ENCODE data around the gene GARIN6.
A peak's percentile ranks its signal among the peaks of the same experiment; 100 is the strongest.
"Not testable (repeated sequence)": the region's sequence is repeated elsewhere in the genome, so short reads cannot be mapped to it uniquely, and the experiment has no call there.

GARIN6 gene

DNA sequence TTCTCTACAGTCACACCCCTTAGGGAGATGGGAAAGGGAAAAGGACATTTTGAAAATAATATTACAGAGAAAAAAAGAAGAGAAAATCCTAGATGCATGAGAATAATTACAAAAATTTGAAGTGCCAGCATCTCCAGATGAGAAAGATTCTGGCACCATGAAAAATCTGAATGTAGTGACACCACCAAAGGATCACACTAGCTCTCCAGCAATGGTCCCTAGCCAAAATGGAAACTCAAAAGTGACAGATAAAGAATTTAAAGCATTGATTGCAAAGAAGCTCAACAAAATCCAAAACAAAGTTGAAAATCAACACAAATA, 27.4 kb upstream of the GARIN6 start:
- H3K27ac ChIP-seq (ENCODE audit: low read length, poor library complexity, severe bottlenecking): no peak overlapping the region
- no peak overlapping the region for H2AK5ac ChIP-seq (ENCODE audit: low read length, severe bottlenecking)
- H3K14ac ChIP-seq (ENCODE audit: low read length in 2 of 2): no peak overlapping the region
- peaks cover 13% of the 10 kb centered on the region for H3K9me3 ChIP-seq (ENCODE audit: control insufficient read depth, low read length)
- H2BK120ac ChIP-seq (ENCODE audit: low read depth, low read length): no peak overlapping the region
- no peaks in the 10 kb centered on the region for H3K36me3 ChIP-seq (ENCODE audit: control insufficient read depth in 1 of 2, insufficient read depth in 2 of 2, low read depth in 1 of 2, low read length in 2 of 2)
- no peak overlapping the region for H2AFZ ChIP-seq (ENCODE audit: low read depth, low read length)
- no peak overlapping the region for H2BK12ac ChIP-seq (ENCODE audit: low read length in 2 of 2)
- no peaks in the 10 kb centered on the region for H3K4me1 ChIP-seq (ENCODE audit: control insufficient read depth, insufficient read depth, low read depth, low read length)
- H4K91ac ChIP-seq (ENCODE audit: low read length): no peak overlapping the region
- no peaks in the 10 kb centered on the region for H3K79me1 ChIP-seq (replicated peaks; ENCODE audit: low read length, poor library complexity, severe bottlenecking)
- H2BK5ac ChIP-seq (ENCODE audit: low read depth, low read length, poor library complexity, severe bottlenecking): no peak overlapping the region
- H3K23ac ChIP-seq (ENCODE audit: low read length in 2 of 2): no peak overlapping the region
- H3K4me3 ChIP-seq (ENCODE audit: insufficient read depth in 1 of 2, low read depth in 1 of 2, low read length in 2 of 2): no peak overlapping the region
- no peak overlapping the region for H3K4ac ChIP-seq (ENCODE audit: low read depth in 1 of 2, low read length in 2 of 2)
- no peak overlapping the region for H3K9ac ChIP-seq (ENCODE audit: low read length)
- H3K4me2 ChIP-seq (ENCODE audit: low read length, poor library complexity, severe bottlenecking): no peak overlapping the region
- DNase-seq: no peak
- H4K8ac ChIP-seq (ENCODE audit: low read length): no peak overlapping the region
- H3K18ac ChIP-seq (ENCODE audit: low read depth in 1 of 2, low read length in 2 of 2): no peak overlapping the region
- H2BK15ac ChIP-seq (ENCODE audit: low read depth, poor library complexity, severe bottlenecking): no peak overlapping the region
- H3K27me3 ChIP-seq (ENCODE audit: control insufficient read depth in 1 of 2, insufficient read depth in 1 of 2, low read length in 2 of 2): no peaks in the 10 kb centered on the region

DNA sequence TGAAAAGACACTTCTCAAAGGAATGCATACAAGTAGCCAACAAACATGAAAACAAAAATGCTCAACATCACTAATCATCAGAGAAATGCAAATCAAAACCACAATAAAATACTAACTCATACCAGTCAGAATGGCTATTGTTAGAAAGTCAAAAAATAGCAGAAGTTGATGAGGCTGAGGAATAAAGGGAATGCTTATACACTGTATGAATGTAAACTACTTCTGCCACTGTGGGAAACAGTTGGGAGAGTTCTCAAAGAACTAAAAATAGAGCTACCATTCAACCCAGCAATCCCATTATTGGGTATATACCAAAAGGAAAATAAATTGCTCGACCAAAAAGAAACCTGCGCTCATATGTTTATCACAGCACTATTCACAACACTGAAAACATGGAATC, 23.0 kb upstream of the GARIN6 start:
- not testable (repeated sequence) for H2BK15ac ChIP-seq (ENCODE audit: low read depth, poor library complexity, severe bottlenecking); H3K18ac ChIP-seq (ENCODE audit: low read depth in 1 of 2, low read length in 2 of 2); H3K79me1 ChIP-seq (replicated peaks; ENCODE audit: low read length, poor library complexity, severe bottlenecking); H3K4ac ChIP-seq (ENCODE audit: low read depth in 1 of 2, low read length in 2 of 2); H3K4me2 ChIP-seq (ENCODE audit: low read length, poor library complexity, severe bottlenecking); H2BK5ac ChIP-seq (ENCODE audit: low read depth, low read length, poor library complexity, severe bottlenecking); H3K27ac ChIP-seq (ENCODE audit: low read length, poor library complexity, severe bottlenecking); H4K91ac ChIP-seq (ENCODE audit: low read length); H3K9ac ChIP-seq (ENCODE audit: low read length); H3K36me3 ChIP-seq (ENCODE audit: control insufficient read depth in 1 of 2, insufficient read depth in 2 of 2, low read depth in 1 of 2, low read length in 2 of 2); H2AFZ ChIP-seq (ENCODE audit: low read depth, low read length); H2BK120ac ChIP-seq (ENCODE audit: low read depth, low read length); DNase-seq; H3K14ac ChIP-seq (ENCODE audit: low read length in 2 of 2); H3K23ac ChIP-seq (ENCODE audit: low read length in 2 of 2); H2BK12ac ChIP-seq (ENCODE audit: low read length in 2 of 2); H4K8ac ChIP-seq (ENCODE audit: low read length); H3K4me3 ChIP-seq (ENCODE audit: insufficient read depth in 1 of 2, low read depth in 1 of 2, low read length in 2 of 2); H3K27me3 ChIP-seq (ENCODE audit: control insufficient read depth in 1 of 2, insufficient read depth in 1 of 2, low read length in 2 of 2); H3K9me3 ChIP-seq (ENCODE audit: control insufficient read depth, low read length); H3K4me1 ChIP-seq (ENCODE audit: control insufficient read depth, insufficient read depth, low read depth, low read length); H2AK5ac ChIP-seq (ENCODE audit: low read length, severe bottlenecking)
- no CpG with 5 or more reads among the region's 2 CpGs for WGBS

DNA sequence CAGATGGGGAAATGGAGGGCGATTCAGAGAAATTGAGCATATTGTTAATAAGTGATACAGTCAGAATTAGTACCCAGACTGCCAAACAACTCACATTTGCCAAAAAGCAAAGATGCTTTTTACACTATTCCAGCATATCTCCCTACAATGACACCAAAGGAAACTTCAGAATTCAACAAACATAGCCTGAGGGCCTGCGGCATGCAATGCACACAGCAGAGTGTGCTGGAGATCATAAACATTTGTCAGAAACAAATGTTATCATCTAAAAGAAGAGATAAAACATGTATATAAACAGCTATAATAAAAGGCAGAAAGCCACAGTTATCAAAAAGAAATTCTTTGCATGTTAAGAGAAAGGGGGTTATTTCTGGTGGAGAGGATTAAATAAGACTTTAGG, 20.1 kb upstream of the GARIN6 start:
- Histone ChIP-seq H2BK5ac (ENCODE audit: low read depth, low read length, poor library complexity, severe bottlenecking) (no peak overlapping the region), H2BK12ac (ENCODE audit: low read length in 2 of 2) (no peak overlapping the region), H2BK120ac (ENCODE audit: low read depth, low read length) (no peak overlapping the region), H4K91ac (ENCODE audit: low read length) (no peak overlapping the region), H2AFZ (ENCODE audit: low read depth, low read length) (no peak overlapping the region), H4K8ac (ENCODE audit: low read length) (no peak overlapping the region), H3K27ac (ENCODE audit: low read length, poor library complexity, severe bottlenecking) (no peak overlapping the region), H2AK5ac (ENCODE audit: low read length, severe bottlenecking) (no peak overlapping the region), H3K23ac (ENCODE audit: low read length in 2 of 2) (no peak overlapping the region), H3K14ac (ENCODE audit: low read length in 2 of 2) (no peak overlapping the region), H3K79me1 (replicated peaks; ENCODE audit: low read length, poor library complexity, severe bottlenecking) (no peaks in the 10 kb centered on the region), H3K4me2 (ENCODE audit: low read length, poor library complexity, severe bottlenecking) (no peak overlapping the region), H3K9me3 (ENCODE audit: control insufficient read depth, low read length) (peaks cover 3% of the 10 kb centered on the region), H3K27me3 (ENCODE audit: control insufficient read depth in 1 of 2, insufficient read depth in 1 of 2, low read length in 2 of 2) (no peaks in the 10 kb centered on the region), H3K36me3 (ENCODE audit: control insufficient read depth in 1 of 2, insufficient read depth in 2 of 2, low read depth in 1 of 2, low read length in 2 of 2) (no peaks in the 10 kb centered on the region), H3K9ac (ENCODE audit: low read length) (no peak overlapping the region), H2BK15ac (ENCODE audit: low read depth, poor library complexity, severe bottlenecking) (no peak overlapping the region), H3K4ac (ENCODE audit: low read depth in 1 of 2, low read length in 2 of 2) (no peak overlapping the region), H3K4me3 (ENCODE audit: insufficient read depth in 1 of 2, low read depth in 1 of 2, low read length in 2 of 2) (no peak overlapping the region), H3K4me1 (ENCODE audit: control insufficient read depth, insufficient read depth, low read depth, low read length) (no peaks in the 10 kb centered on the region), H3K18ac (ENCODE audit: low read depth in 1 of 2, low read length in 2 of 2) (no peak overlapping the region)
- DNase-seq: no peak
- WGBS: no CpG with 5 or more reads among the region's 2 CpGs

DNA sequence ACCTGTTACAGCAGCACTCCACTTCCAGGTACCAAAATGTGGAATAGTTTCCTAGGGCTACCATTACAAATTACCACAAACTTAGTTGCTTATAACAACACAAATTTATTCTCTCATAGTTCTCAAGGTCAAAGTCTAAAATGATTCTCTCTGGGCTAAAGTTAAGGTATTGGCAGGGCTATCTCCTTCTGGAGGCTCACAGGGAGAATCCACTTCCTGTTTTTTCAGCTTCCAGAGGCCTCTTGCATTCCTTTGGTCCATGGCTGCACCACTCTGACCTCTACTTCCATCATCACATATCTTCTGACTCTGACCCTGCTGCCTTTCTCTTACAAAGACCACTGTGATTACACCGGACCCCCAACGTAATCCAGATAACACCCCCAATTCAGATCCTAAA, 2.9 kb upstream of the GARIN6 start:
- Histone ChIP-seq H2AFZ (ENCODE audit: low read depth, low read length) (no peak overlapping the region), H3K18ac (ENCODE audit: low read depth in 1 of 2, low read length in 2 of 2) (no peak overlapping the region), H3K27ac (ENCODE audit: low read length, poor library complexity, severe bottlenecking) (peak overlapping the region; percentile 43), H4K8ac (ENCODE audit: low read length) (no peak overlapping the region), H4K91ac (ENCODE audit: low read length) (no peak overlapping the region), H2BK15ac (ENCODE audit: low read depth, poor library complexity, severe bottlenecking) (no peak overlapping the region), H3K4me1 (ENCODE audit: control insufficient read depth, insufficient read depth, low read depth, low read length) (no peaks in the 10 kb centered on the region), H2AK5ac (ENCODE audit: low read length, severe bottlenecking) (no peak overlapping the region), H3K9ac (ENCODE audit: low read length) (no peak overlapping the region), H2BK5ac (ENCODE audit: low read depth, low read length, poor library complexity, severe bottlenecking) (no peak overlapping the region), H3K4me2 (ENCODE audit: low read length, poor library complexity, severe bottlenecking) (no peak overlapping the region), H2BK120ac (ENCODE audit: low read depth, low read length) (no peak overlapping the region), H3K27me3 (ENCODE audit: control insufficient read depth in 1 of 2, insufficient read depth in 1 of 2, low read length in 2 of 2) (peaks cover 0 to 3% of the 10 kb centered on the region in 2 experiments), H3K14ac (ENCODE audit: low read length in 2 of 2) (no peak overlapping the region), H2BK12ac (ENCODE audit: low read length in 2 of 2) (no peak overlapping the region), H3K36me3 (ENCODE audit: control insufficient read depth in 1 of 2, insufficient read depth in 2 of 2, low read depth in 1 of 2, low read length in 2 of 2) (no peaks in the 10 kb centered on the region), H3K23ac (ENCODE audit: low read length in 2 of 2) (no peak overlapping the region), H3K4ac (ENCODE audit: low read depth in 1 of 2, low read length in 2 of 2) (no peak overlapping the region), H3K9me3 (ENCODE audit: control insufficient read depth, low read length) (no peaks in the 10 kb centered on the region), H3K4me3 (ENCODE audit: insufficient read depth in 1 of 2, low read depth in 1 of 2, low read length in 2 of 2) (no peak overlapping the region), H3K79me1 (replicated peaks; ENCODE audit: low read length, poor library complexity, severe bottlenecking) (no peaks in the 10 kb centered on the region)
- WGBS: no CpG with 5 or more reads among the region's 2 CpGs
- no peak for DNase-seq

Data from mesenchymal stem cell (in vitro differentiated cells and primary cell).